HL-60 (cell line): Measurements from ENCODE around the gene KIF26B.

Source experiments
- DNase-seq, 2 experiments: peaks; one replicate each; pipeline ENCODE4 v3.0.0-alpha.2; 2010 to 2020; ENCODE audit warnings: low read depth in 1 of 2, low spot score in 1 of 2
- H3K27ac ChIP-seq: fragments of 250-450 bp; sonication (Bioruptor Pico); replicated peaks from 2 replicates; pipeline ENCODE4 v1.5.1; 2020; ENCODE audit warnings: mild to moderate bottlenecking, moderate library complexity
- H3K27me3 ChIP-seq: fragments of 250-450 bp; sonication (Bioruptor Pico); 2 replicates; pipeline ENCODE4 v1.5.1; 2021; ENCODE audit warnings: mild to moderate bottlenecking, moderate library complexity; ENCODE audit not compliant: insufficient read depth, poor library complexity, severe bottlenecking
- H3K4me3 ChIP-seq: replicated peaks from 2 replicates; pipeline ENCODE4 v1.5.1; 2011; ENCODE audit warnings: mild to moderate bottlenecking, control low read depth, low read length; ENCODE audit not compliant: insufficient read depth
- GABPA ChIP-seq: IDR thresholded peaks from 2 replicates; pipeline ENCODE4 v1.6.1; 2012; ENCODE audit warnings: low read depth
- POLR2AphosphoS5 ChIP-seq: IDR thresholded peaks from 2 replicates; pipeline ENCODE4 v1.6.1; 2012; ENCODE audit warnings: low read depth
- SPI1 ChIP-seq: IDR thresholded peaks from 2 replicates; pipeline ENCODE4 v1.6.1; 2012; ENCODE audit warnings: low read depth, mild to moderate bottlenecking, borderline replicate concordance
- TF ChIP-seq, protein P1 (sequence below): IDR thresholded peaks from one replicate; pipeline ENCODE4 v1.5.1; 2011; ENCODE audit warnings: low read length, control low read depth, inconsistent platforms; ENCODE audit not compliant: insufficient read depth
- TF ChIP-seq, protein P2 (sequence below): IDR thresholded peaks from 2 replicates; pipeline ENCODE4 v1.6.1; 2012; ENCODE audit warnings: low read depth; ENCODE audit not compliant: insufficient replicate concordance

The KIF26B gene

DNA sequence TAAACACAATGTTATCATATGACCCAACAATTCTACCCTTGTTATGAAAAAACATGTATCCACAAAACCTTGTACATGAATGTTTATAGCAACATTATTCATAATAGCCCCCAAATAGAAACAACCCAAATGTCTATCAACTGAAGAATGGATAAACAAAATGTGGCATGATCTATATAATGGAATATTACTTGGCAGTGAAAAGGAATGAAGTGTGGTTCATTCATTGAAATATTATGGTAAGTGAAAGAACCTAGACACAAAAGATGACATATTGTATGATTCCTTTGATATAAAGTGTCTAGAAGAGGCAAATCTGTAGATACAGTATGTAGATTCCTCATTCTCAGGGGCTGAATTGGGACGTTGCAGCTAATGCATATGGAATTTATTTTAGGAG, 151.2 kb downstream of the KIF26B start:
- Histone ChIP-seq H3K27ac (no peak overlapping the region), H3K27me3 (no peaks in the 10 kb centered on the region), H3K4me3 (no peak overlapping the region)
- TF ChIP-seq GABPA, result no peak
- no peak for TF ChIP-seq SPI1
- no peak for TF ChIP-seq POLR2AphosphoS5
- TF ChIP-seq, protein P1, sequence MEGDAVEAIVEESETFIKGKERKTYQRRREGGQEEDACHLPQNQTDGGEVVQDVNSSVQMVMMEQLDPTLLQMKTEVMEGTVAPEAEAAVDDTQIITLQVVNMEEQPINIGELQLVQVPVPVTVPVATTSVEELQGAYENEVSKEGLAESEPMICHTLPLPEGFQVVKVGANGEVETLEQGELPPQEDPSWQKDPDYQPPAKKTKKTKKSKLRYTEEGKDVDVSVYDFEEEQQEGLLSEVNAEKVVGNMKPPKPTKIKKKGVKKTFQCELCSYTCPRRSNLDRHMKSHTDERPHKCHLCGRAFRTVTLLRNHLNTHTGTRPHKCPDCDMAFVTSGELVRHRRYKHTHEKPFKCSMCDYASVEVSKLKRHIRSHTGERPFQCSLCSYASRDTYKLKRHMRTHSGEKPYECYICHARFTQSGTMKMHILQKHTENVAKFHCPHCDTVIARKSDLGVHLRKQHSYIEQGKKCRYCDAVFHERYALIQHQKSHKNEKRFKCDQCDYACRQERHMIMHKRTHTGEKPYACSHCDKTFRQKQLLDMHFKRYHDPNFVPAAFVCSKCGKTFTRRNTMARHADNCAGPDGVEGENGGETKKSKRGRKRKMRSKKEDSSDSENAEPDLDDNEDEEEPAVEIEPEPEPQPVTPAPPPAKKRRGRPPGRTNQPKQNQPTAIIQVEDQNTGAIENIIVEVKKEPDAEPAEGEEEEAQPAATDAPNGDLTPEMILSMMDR, result no peak
- TF ChIP-seq, protein P2, sequence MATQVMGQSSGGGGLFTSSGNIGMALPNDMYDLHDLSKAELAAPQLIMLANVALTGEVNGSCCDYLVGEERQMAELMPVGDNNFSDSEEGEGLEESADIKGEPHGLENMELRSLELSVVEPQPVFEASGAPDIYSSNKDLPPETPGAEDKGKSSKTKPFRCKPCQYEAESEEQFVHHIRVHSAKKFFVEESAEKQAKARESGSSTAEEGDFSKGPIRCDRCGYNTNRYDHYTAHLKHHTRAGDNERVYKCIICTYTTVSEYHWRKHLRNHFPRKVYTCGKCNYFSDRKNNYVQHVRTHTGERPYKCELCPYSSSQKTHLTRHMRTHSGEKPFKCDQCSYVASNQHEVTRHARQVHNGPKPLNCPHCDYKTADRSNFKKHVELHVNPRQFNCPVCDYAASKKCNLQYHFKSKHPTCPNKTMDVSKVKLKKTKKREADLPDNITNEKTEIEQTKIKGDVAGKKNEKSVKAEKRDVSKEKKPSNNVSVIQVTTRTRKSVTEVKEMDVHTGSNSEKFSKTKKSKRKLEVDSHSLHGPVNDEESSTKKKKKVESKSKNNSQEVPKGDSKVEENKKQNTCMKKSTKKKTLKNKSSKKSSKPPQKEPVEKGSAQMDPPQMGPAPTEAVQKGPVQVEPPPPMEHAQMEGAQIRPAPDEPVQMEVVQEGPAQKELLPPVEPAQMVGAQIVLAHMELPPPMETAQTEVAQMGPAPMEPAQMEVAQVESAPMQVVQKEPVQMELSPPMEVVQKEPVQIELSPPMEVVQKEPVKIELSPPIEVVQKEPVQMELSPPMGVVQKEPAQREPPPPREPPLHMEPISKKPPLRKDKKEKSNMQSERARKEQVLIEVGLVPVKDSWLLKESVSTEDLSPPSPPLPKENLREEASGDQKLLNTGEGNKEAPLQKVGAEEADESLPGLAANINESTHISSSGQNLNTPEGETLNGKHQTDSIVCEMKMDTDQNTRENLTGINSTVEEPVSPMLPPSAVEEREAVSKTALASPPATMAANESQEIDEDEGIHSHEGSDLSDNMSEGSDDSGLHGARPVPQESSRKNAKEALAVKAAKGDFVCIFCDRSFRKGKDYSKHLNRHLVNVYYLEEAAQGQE, result no peak
- no peak for DNase-seq

DNA sequence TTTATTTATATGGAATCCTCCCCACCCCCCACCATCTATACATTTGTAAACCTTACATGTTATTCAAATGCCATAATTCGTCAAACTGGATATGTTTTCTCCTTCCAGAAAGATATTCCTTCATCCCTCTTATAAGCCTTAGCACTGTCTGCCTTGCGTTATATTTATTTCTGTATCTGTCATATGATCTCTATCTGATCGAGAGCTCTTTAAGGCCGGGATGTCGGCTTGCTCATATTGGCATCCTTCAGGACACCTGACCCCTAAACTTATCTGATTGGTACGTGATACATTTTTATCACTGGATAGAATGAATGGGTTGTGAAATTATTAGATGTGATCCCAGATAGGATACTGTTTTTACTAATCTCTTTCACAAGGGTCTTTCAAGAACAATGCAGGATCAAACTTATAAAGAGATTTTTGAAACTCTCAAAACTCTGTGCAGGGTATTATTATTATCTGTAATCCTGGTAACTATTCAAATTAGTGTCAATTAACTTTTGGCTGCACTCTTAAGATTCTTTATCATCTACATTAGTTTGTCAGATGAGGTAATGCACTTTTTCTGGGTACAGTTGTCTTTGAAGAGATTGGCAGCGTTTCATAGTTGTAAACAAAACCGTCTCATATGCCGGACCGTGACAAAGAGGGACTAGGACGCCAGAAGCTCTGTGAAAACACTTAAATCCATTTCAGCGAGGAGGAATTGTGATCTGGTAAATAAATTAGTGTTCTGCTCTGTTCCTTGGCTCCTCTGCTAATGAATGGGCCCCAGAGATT, 152.0 kb downstream of the KIF26B start:
- DNase-seq, result no peak
- Histone ChIP-seq H3K4me3 (no peak overlapping the region), H3K27me3 (no peaks in the 10 kb centered on the region), H3K27ac (no peak overlapping the region)
- TF ChIP-seq POLR2AphosphoS5 (no peak), SPI1 (no peak), GABPA (no peak)
- TF ChIP-seq, protein P2, result no peak
- TF ChIP-seq, protein P1, result no peak

DNA sequence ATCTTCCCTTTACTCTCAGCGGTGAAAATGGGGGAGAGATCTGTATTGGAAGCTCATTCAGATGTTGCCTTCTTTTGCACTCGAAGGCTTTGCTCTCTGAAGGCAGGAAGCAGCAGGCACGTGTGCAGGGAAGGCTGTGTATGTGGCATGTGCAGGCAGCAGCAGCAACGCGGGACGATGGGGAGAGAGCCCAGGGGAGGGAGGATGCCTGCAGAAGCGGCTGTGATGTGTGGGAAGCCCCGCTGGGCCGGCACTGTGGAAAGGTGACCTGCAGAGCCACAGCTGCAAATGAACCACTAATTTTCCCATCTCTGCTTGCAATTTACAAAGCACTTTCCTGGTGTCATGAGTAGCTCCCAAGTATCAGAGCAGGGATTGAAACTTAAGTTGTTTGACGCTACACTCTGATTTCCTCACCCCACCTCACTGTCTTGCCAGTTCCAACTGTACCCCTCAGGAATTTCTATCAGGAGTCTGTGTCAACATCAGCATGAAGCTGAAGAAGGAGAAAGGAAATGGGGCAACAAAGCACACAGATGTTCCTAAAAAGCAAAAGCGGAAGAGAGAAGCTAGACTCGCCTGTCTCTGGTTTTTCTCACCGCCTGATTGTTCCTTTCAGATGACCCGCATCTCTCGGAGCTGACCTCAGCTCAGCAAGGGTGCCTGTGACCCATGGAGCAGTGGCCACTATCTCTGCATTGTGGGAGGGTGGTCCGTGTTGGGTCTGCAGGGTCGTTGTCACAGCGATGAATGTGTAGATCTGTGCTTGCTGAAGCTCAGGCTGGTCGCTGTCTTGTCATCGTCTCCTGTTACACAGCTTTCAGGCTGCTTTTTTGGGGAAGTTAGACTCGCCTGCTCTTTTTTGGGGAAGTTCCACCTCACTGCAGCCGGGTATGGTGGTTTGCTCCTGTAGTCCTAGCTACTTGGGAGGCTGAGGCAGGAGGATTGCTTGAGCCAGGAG, 156.1 kb downstream of the KIF26B start:
- peak overlapping the region; percentile 87 for H3K27ac ChIP-seq
- H3K4me3 ChIP-seq, result peak overlapping the region; percentile 37
- H3K27me3 ChIP-seq, result no peaks in the 10 kb centered on the region
- peak; percentile 85; the same call in 1 of the 2 replicates for TF ChIP-seq POLR2AphosphoS5
- TF ChIP-seq, protein P1, result no peak
- TF ChIP-seq GABPA, result peak; percentile 20; the same call in 1 of the 2 replicates
- peak; percentile 91 for TF ChIP-seq SPI1
- TF ChIP-seq, protein P2, result no peak
- peak; percentile 42 to 92 for DNase-seq
